ENCODE results near the gene WBP11.
"Not testable (repeated sequence)": the region's sequence is repeated elsewhere in the genome, so short reads cannot be mapped to it uniquely, and the experiment has no call there.

The WBP11 gene

DNA sequence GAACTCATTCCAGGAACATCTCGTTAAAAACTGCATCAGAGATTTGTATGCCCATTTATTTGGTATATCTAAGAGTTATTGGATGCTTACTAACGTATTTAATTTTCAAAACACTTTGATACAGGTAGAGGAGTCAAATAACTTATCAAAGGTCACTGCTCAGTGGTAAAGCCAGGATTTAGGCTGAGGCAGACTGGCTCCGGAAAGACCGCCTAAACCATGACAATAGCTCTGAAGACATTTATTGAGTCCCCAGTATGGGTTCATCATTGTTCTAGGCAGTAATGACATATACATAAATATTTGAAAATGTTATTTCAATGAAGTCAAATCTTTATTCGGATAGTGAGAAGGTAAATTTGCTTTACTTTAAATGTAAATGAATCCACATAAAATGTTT, 30.3 kb downstream of the WBP11 start:
- Histone ChIP-seq H3K27me3 (ENCODE audit: control insufficient read depth, insufficient read depth, low read length) (0 out of 2 replicates have a peak, but pooled peaks cover 4% of the 10 kb centered on the region), H3K27ac (ENCODE audit: low read depth, low read length) (no peak overlapping the region), H3K9me3 (ENCODE audit: control insufficient read depth, insufficient read depth, low read length) (no peaks in the 10 kb centered on the region), H3K36me3 (ENCODE audit: control insufficient read depth, insufficient read depth, low read length) (no peaks in the 10 kb centered on the region), H3K4me3 (ENCODE audit: low read depth, low read length) (peak overlapping the region; percentile 88), H3K4me1 (ENCODE audit: control insufficient read depth, insufficient read depth, low read length) (peaks cover 24% of the 10 kb centered on the region), H3K9ac (ENCODE audit: low read depth, low read length) (no peak overlapping the region)

DNA sequence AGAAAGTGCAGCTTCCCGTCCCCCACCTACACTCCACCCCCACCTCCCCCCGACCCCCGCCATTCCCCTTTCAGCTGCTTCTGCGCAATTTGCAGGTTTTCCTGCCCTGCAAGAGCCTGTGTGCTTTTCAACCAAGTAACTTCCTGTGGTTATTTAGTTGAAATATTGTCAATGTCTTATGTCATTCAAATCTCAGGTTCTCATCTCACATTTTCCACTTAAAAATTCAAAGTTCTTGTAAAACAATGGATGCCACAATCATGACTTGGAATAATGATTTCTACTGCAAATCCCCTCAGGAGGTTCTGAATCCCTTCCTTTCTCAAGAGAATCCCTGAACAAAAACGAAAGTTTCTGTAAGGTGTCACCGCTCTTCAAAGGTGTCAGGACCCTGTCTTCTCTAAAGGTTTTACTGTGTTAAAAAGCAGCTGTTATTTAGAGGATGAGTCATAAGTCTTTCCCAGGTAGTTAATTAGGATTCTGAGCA, 31.6 kb downstream of the WBP11 start:
- Histone ChIP-seq H3K4me3 (ENCODE audit: low read depth, low read length) (peak overlapping the region; percentile 84), H3K9ac (ENCODE audit: low read depth, low read length) (peak overlapping the region; percentile 98), H3K27ac (ENCODE audit: low read depth, low read length) (peak overlapping the region; percentile 94), H3K36me3 (ENCODE audit: control insufficient read depth, insufficient read depth, low read length) (peaks cover 8% of the 10 kb centered on the region; the same call in 1 of the 2 replicates), H3K27me3 (ENCODE audit: control insufficient read depth, insufficient read depth, low read length) (0 out of 2 replicates have a peak, but pooled peaks cover 4% of the 10 kb centered on the region), H3K4me1 (ENCODE audit: control insufficient read depth, insufficient read depth, low read length) (peaks cover 15% of the 10 kb centered on the region), H3K9me3 (ENCODE audit: control insufficient read depth, insufficient read depth, low read length) (no peaks in the 10 kb centered on the region)

DNA sequence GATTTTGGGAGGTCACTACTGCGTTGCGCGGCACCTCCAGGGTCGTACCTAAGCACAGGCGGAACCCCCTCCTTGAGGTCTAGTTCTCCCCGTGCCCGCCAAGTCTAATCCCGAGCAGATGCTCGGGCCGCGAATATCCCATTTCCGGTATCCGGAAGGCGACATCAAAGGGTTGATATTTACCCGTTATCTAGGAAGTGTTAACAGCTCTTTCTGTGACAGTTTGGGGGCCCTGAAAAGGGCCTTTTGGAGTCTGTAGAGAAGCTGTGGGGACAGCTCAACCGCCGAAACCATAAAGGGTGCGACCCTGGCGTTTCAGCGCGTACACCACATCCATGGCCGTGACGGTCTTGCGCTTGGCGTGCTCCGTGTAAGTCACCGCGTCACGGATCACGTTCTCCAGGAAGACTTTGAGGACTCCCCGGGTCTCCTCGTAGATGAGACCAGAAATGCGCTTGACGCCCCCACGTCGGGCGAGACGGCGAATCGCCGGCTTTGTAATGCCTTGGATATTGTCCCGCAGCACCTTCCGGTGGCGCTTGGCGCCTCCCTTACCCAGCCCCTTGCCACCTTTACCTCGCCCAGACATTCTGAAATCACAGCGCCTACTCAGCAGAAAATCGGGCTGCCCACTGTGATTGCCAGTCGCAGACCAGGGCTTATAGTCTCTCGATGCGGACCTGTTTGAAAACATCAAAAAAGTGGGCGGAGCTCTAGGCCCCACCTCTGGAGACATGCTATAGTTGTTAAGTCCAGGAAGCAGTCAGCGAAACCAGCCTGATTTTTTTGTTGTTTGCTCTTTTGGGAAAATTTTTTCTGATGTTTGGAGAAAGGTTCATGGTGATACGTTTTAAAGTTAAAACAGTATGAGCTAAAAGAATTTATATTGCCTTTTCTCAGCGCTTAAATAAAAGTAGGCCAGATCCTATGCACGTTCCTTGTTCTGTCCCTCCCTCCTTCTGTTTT, 32.5 kb downstream of the WBP11 start:
- H3K9ac ChIP-seq (ENCODE audit: low read depth, low read length), result peak overlapping the region; percentile 98
- 0 out of 2 replicates have a peak, but pooled peaks cover 4% of the 10 kb centered on the region for H3K27me3 ChIP-seq (ENCODE audit: control insufficient read depth, insufficient read depth, low read length)
- H3K4me3 ChIP-seq (ENCODE audit: low read depth, low read length), result peak overlapping the region; percentile 84
- H3K4me1 ChIP-seq (ENCODE audit: control insufficient read depth, insufficient read depth, low read length), result peaks cover 12% of the 10 kb centered on the region
- H3K27ac ChIP-seq (ENCODE audit: low read depth, low read length), result peak overlapping the region; percentile 94
- no peaks in the 10 kb centered on the region for H3K9me3 ChIP-seq (ENCODE audit: control insufficient read depth, insufficient read depth, low read length)
- H3K36me3 ChIP-seq (ENCODE audit: control insufficient read depth, insufficient read depth, low read length), result peaks cover 8% of the 10 kb centered on the region; the same call in 1 of the 2 replicates

DNA sequence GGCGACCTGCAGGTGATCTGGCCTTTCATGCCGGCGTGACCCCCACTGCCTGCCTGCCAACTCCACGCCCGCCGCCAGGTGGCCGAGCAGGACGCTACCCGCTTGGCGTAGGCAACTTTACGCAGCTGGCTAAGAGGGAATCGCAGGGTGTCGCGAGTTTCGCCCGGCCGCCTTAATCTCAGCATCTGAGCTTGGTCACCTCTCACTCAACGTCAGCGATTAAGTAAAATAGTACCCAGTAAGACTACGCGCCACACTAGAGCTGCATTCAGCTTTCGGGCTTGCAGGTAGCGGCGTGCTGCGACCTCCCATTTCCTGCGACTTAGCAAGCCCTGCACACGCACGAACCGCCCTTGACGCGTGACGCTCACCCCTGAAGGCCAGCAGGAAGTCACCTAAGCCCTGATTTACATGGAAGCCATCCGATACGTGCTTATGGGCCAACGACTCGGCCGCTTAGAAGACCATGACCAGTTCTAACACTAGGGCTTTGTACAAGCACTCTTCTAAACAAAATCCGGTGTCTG, 33.2 kb downstream of the WBP11 start:
- peak overlapping the region; percentile 98 for H3K9ac ChIP-seq (ENCODE audit: low read depth, low read length)
- peaks cover 7% of the 10 kb centered on the region for H3K4me1 ChIP-seq (ENCODE audit: control insufficient read depth, insufficient read depth, low read length)
- H3K4me3 ChIP-seq (ENCODE audit: low read depth, low read length), result peak overlapping the region; percentile 84
- peaks cover 4% of the 10 kb centered on the region; the same call in 1 of the 2 replicates for H3K9me3 ChIP-seq (ENCODE audit: control insufficient read depth, insufficient read depth, low read length)
- peak overlapping the region; percentile 94 for H3K27ac ChIP-seq (ENCODE audit: low read depth, low read length)
- peaks cover 8% of the 10 kb centered on the region; the same call in 1 of the 2 replicates for H3K36me3 ChIP-seq (ENCODE audit: control insufficient read depth, insufficient read depth, low read length)
- no peaks in the 10 kb centered on the region for H3K27me3 ChIP-seq (ENCODE audit: control insufficient read depth, insufficient read depth, low read length)

DNA sequence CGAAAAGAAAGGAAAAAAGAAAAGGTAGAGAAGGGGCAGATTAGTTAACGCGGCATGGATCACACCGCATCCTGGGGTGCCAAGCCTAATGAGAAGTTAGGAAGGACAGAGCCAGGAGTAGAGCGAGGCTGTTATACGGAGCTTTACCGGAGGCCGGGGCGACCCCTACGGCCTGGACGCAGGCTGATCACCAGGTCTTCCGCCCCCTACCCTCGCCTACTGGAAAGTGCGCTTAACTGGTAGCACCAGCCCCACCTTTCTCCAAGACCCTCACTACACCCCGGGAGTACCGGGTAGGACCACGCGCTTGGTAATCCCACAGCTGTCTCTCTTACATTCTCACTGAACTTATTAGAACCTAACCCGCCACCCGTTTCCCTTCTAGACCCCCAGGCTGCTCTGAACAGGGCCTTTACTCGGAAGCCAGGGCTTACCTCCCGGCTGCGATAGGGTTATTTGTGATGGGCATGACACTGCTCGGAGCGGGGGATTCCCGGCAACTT, 33.8 kb downstream of the WBP11 start:
- H3K9me3 ChIP-seq (ENCODE audit: control insufficient read depth, insufficient read depth, low read length), result peaks cover 4% of the 10 kb centered on the region; the same call in 1 of the 2 replicates
- peaks cover 7% of the 10 kb centered on the region for H3K4me1 ChIP-seq (ENCODE audit: control insufficient read depth, insufficient read depth, low read length)
- H3K36me3 ChIP-seq (ENCODE audit: control insufficient read depth, insufficient read depth, low read length), result peaks cover 8% of the 10 kb centered on the region; the same call in 1 of the 2 replicates
- H3K27me3 ChIP-seq (ENCODE audit: control insufficient read depth, insufficient read depth, low read length), result no peaks in the 10 kb centered on the region
- H3K9ac ChIP-seq (ENCODE audit: low read depth, low read length), result peak overlapping the region; percentile 98
- peak overlapping the region; percentile 84 for H3K4me3 ChIP-seq (ENCODE audit: low read depth, low read length)
- H3K27ac ChIP-seq (ENCODE audit: low read depth, low read length), result peak overlapping the region; percentile 94

DNA sequence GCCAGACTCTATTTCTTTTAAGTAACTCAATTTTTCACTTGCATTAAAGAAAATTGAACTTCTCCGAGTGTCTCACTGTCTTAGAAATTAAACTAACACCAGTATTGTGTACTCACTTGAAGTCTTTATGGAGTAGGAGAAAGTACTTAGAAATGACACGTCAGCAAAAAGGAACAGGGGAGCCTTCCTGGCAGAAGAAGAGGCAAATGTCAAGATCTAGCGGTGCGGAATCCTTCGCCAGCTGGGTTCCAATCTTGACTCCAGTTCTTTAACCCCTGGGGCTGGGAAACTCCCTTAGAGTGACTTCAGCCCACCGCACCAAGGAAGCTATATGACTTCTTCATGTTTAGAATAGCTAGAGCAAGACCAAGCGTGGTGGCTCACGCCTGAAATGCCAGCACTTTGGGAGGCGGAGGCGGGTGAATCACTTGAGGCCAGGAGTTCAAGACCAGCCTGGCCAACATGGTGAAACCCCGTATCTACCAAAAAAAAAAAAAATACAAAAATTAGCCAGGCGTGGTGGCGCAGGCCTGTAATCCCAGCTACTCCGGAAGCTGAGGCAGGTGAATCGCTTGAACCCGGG, 34.4 kb downstream of the WBP11 start:
- H3K27me3 ChIP-seq (ENCODE audit: control insufficient read depth, insufficient read depth, low read length), result no peaks in the 10 kb centered on the region
- H3K36me3 ChIP-seq (ENCODE audit: control insufficient read depth, insufficient read depth, low read length), result peaks cover 8% of the 10 kb centered on the region; the same call in 1 of the 2 replicates
- H3K27ac ChIP-seq (ENCODE audit: low read depth, low read length), result peak overlapping the region; percentile 94
- H3K9ac ChIP-seq (ENCODE audit: low read depth, low read length), result peak overlapping the region; percentile 98
- H3K9me3 ChIP-seq (ENCODE audit: control insufficient read depth, insufficient read depth, low read length), result peaks cover 4% of the 10 kb centered on the region; the same call in 1 of the 2 replicates
- peaks cover 7% of the 10 kb centered on the region for H3K4me1 ChIP-seq (ENCODE audit: control insufficient read depth, insufficient read depth, low read length)
- H3K4me3 ChIP-seq (ENCODE audit: low read depth, low read length), result peak overlapping the region; percentile 84

DNA sequence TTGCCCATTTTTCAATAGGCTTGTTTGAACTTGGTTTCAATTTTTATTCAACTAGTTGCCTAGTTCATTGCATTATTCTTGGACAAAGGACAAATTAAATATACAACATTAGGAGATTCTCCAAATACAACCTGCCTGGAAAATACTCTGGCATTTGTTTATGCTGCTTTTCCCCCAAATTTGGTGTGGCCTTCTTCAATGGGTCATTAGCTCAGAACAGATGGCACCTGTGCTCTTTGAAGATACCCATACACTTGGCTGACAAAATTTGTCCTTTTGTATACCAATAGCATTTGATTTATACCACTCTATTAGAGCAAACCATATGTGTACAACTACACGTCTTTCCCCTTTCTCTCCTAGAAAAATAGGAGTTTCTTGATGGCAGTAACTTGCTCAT, 35.7 kb downstream of the WBP11 start:
- peaks cover 7% of the 10 kb centered on the region for H3K4me1 ChIP-seq (ENCODE audit: control insufficient read depth, insufficient read depth, low read length)
- H3K9ac ChIP-seq (ENCODE audit: low read depth, low read length), result no peak overlapping the region

DNA sequence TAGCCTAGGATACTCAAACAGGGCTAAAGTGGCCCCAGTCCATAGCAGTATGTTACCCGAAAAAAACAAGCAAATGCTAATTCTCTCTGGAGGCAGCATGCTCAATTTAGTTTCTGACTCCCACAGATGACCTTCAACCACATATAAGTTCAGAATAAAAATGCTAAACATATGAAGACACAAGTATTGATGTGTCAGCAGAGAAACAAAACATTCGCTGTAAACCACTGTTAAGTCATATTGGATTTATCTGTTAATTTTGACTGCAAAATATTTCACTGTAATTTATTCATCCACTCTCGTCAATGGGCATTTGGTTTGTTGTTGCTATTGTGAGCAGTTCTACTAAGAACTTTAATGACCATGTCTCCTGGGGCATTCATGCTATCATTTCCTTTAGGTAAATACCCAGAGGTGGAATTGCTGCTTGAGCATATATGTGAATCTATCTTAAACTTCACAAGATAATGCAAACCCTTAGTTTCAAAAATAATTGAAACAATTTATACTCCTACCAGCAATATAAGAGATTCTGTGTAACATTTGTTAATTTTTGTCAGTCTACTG, 36.5 kb downstream of the WBP11 start:
- H3K4me3 ChIP-seq (ENCODE audit: low read depth, low read length), result no peak overlapping the region
- peaks cover 8% of the 10 kb centered on the region; the same call in 1 of the 2 replicates for H3K36me3 ChIP-seq (ENCODE audit: control insufficient read depth, insufficient read depth, low read length)
- peaks cover 4% of the 10 kb centered on the region; the same call in 1 of the 2 replicates for H3K9me3 ChIP-seq (ENCODE audit: control insufficient read depth, insufficient read depth, low read length)
- peaks cover 2% of the 10 kb centered on the region for H3K4me1 ChIP-seq (ENCODE audit: control insufficient read depth, insufficient read depth, low read length)
- H3K27ac ChIP-seq (ENCODE audit: low read depth, low read length), result no peak overlapping the region
- H3K9ac ChIP-seq (ENCODE audit: low read depth, low read length), result no peak overlapping the region
- H3K27me3 ChIP-seq (ENCODE audit: control insufficient read depth, insufficient read depth, low read length), result no peaks in the 10 kb centered on the region

More for the DNA sequence above, 35.7 kb downstream of the WBP11 start:
- H3K27ac ChIP-seq (ENCODE audit: low read depth, low read length), result no peak overlapping the region
- peaks cover 8% of the 10 kb centered on the region; the same call in 1 of the 2 replicates for H3K36me3 ChIP-seq (ENCODE audit: control insufficient read depth, insufficient read depth, low read length)
- peak overlapping the region; percentile 84; the same call in 1 of the 2 replicates for H3K4me3 ChIP-seq (ENCODE audit: low read depth, low read length)
- H3K27me3 ChIP-seq (ENCODE audit: control insufficient read depth, insufficient read depth, low read length), result no peaks in the 10 kb centered on the region
- H3K9me3 ChIP-seq (ENCODE audit: control insufficient read depth, insufficient read depth, low read length), result peaks cover 4% of the 10 kb centered on the region; the same call in 1 of the 2 replicates

DNA sequence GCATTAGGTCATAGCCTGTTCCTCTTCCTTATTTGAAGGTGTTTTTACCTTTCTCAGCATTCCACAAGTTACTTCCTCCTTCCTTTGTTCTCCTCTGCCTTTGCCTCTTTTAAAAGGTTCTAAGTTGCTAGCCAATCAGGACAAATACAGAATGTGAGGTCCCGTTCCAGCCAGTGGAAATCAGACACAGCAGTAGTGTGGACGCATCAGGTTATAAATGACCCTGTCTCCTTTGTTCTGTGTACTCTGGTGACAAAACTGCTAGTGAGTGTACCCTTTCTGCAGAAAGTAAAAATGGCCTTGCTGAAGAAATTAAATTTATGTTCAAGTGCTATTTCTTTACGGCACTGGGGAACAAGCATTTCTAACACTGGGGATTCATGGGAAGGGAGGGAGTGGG, 37.3 kb downstream of the WBP11 start:
- H3K36me3 ChIP-seq (ENCODE audit: control insufficient read depth, insufficient read depth, low read length); H3K4me1 ChIP-seq (ENCODE audit: control insufficient read depth, insufficient read depth, low read length); H3K27me3 ChIP-seq (ENCODE audit: control insufficient read depth, insufficient read depth, low read length); H3K9me3 ChIP-seq (ENCODE audit: control insufficient read depth, insufficient read depth, low read length); H3K4me3 ChIP-seq (ENCODE audit: low read depth, low read length); H3K9ac ChIP-seq (ENCODE audit: low read depth, low read length); H3K27ac ChIP-seq (ENCODE audit: low read depth, low read length): not testable (repeated sequence)

DNA sequence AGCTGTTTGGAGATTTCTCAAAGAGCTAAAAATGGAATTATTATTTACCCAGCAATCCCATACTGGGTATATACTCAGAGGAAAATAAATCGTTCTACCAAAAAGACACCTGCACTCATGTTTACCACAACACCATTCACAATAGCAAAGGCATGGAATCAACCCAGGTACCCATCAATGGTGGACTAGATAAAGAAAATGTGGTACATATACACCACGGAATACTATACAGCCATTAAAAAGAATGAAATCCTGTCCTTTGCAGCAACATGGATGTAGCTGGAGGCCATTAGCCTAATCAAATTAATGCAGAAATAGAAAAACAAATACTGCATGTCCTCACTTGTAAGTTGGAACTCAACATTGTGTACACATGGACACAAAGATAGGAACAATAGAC, 37.9 kb downstream of the WBP11 start:
- H3K9ac ChIP-seq (ENCODE audit: low read depth, low read length), result no peak overlapping the region
- H3K36me3 ChIP-seq (ENCODE audit: control insufficient read depth, insufficient read depth, low read length), result peaks cover 8% of the 10 kb centered on the region; the same call in 1 of the 2 replicates
- H3K4me3 ChIP-seq (ENCODE audit: low read depth, low read length), result no peak overlapping the region
- H3K9me3 ChIP-seq (ENCODE audit: control insufficient read depth, insufficient read depth, low read length), result peaks cover 4% of the 10 kb centered on the region; the same call in 1 of the 2 replicates
- no peaks in the 10 kb centered on the region; the same call in 1 of the 2 replicates for H3K4me1 ChIP-seq (ENCODE audit: control insufficient read depth, insufficient read depth, low read length)
- no peak overlapping the region for H3K27ac ChIP-seq (ENCODE audit: low read depth, low read length)
- no peaks in the 10 kb centered on the region for H3K27me3 ChIP-seq (ENCODE audit: control insufficient read depth, insufficient read depth, low read length)

All from HUES48 (cell line).